Adrenal gland (tissue), 12 donors: ENCODE measurements around the gene ADAM10. TPM values are rescaled to one million over a fixed set of nuclear protein-coding genes. Genes with fewer than 3 reads are reported as not detected.
A peak's percentile ranks its signal among the peaks of the same experiment; 100 is the strongest.

Source experiments
- DNase-seq, 7 donors: peaks; one replicate each; pipeline ENCODE4 v3.0.0-alpha.2; 2019 to 2020
- H3K27ac ChIP-seq, 5 donors: fragments of 200-600 bp; sonication (generic) in 4 of 5; 1 replicate in 3 of 5; 2 replicates in 2 of 5; pipeline versions ENCODE4 v1.5.1 to v1.8.0; 2016 to 2020; ENCODE audit warnings: mild to moderate bottlenecking in 1 of 5
- H3K27me3 ChIP-seq: fragments of 200-600 bp; 2 replicates; pipeline ENCODE4 v1.8.0; 2021
- H3K36me3 ChIP-seq, 2 donors: fragments of 200-600 bp; replicated peaks in 1 of 2; 1 replicate in 1 of 2; 2 replicates in 1 of 2; pipeline versions ENCODE4 v1.5.1 to v1.8.0; 2018 to 2022
- H3K4me1 ChIP-seq, 2 donors: fragments of 200-600 bp; replicated peaks in 1 of 2; 1 replicate in 1 of 2; 2 replicates in 1 of 2; pipeline versions ENCODE4 v1.5.1 to v1.8.0; 2018 to 2021
- H3K4me3 ChIP-seq, 4 donors: fragments of 200-600 bp; sonication (generic) in 3 of 4; one replicate each; pipeline ENCODE4 v1.5.1; 2016 to 2018
- H3K9me3 ChIP-seq, 3 donors: fragments of 200-600 bp; sonication (generic) in 1 of 3; replicated peaks in 1 of 3; 1 replicate in 2 of 3; 2 replicates in 1 of 3; pipeline versions ENCODE4 v1.5.1 to v1.8.0; 2016 to 2021
- POLR2A ChIP-seq, 2 donors: fragments of 450-650 bp; IDR thresholded peaks; one replicate each; pipeline ENCODE4 v1.6.1; 2017; ENCODE audit warnings: antibody characterized with exemption in 2 of 2, mild to moderate bottlenecking in 2 of 2, moderate library complexity in 1 of 2
- WGBS, 4 donors: extraction: QIAGEN DNeasy Blood & Tissue Kit in 2 of 4; methylation state at CpG; one replicate each; pipeline versions ENCODE4 v1.1.5 to v1.1.7; 2013 to 2017; 5-methylcytosine and 5-hydroxymethylcytosine counted together
- intact Hi-C, 2 donors: fragments of 100-400 bp; cut with DNase I; formaldehyde crosslinking; loops; one replicate each; pipeline versions ENCODE4 v1.14.1 to v1.15.0; 2022 to 2023
- polyA plus RNA-seq, 3 donors: library from polyadenylated mRNA; stranded (reverse); fragments of 200-250 nt in 2 of 3; fragments of 350-450 nt in 1 of 3; fragmentation: Illumina TruSeq in 1 of 3; extraction: RNeasy Lipid Tissue Mini Kit (QIAGEN cat#74804) in 1 of 3; gene quantifications; one replicate each; pipeline ENCODE4 v1.2.3, GENCODE V29; 2013 to 2014
- total RNA-seq, 9 donors: library from RNA; depleted of rRNA in 4 of 9; stranded (reverse); fragments of >200 nt in 4 of 9; fragments of 120-200 nt in 1 of 9; fragmentation: NEBNext Ultra II Directional in 1 of 9; extraction: Animal tissue kit (Norgen Biotek cat#: 25700) in 1 of 9; gene quantifications; one replicate each; pipeline versions ENCODE4 v1.1.0 to v1.2.4, GENCODE V29; 2013 to 2023
- TF ChIP-seq, protein P1 (sequence below), 6 experiments: fragments of 450-650 bp in 4 of 6; fragments of 200-600 bp in 2 of 6; sonication (generic) in 1 of 6; IDR thresholded peaks; 1 replicate in 5 of 6; 2 replicates in 1 of 6; pipeline versions ENCODE4 v1.5.1 to v1.8.0; 2016 to 2021; ENCODE audit warnings: antibody characterized with exemption in 6 of 6, mild to moderate bottlenecking in 2 of 6, moderate library complexity in 1 of 6
- donor health status: healthy with polysubstance abuse.
- donor health status: Bipolar disorder and iron deficiency.
- donor health status: DM: yes; HTN: yes; CAD: no.
- donor health status: DM: no; HTN: no; CAD: no.
- donor health status: DM: no; HTN: no; CAD: no.
- donor health status: DM: yes; HTN: yes; CAD: no.

ADAM10 gene
- total and polyA plus RNA-seq, 12 donors = 6.2 to 97.9 (median 50.7) TPM

DNA sequence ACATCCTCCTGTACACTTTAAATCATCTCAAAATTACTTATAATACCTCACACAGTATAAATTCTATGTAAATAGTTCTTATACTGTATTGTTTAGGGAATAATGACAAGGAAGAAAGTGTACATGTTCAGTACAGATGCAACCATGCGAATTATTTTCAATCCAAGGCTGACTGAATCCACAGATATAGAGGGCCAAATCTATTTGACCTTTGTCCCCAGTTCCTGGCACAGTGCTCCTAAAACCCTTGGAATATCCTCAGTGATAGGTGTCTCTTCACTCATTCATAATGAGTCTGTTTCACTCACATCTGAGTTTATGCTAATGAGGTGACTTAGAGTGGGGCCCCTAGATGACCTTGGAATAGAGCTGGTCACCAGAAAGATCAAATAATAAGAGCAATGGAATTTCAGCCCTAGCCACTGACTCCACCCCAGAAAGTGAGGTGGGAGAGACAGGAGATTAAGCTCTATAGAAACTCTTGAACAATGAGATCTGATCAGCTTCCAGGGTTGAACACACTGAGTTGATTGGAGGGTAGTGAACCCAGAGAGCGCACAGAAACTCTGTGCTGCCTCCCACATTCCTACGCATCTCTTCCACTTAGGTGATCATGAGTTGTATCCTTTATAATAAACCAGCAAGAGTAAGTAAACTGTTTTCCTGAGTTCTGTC lies 65.3 kb downstream of the ADAM10 start:
- 89 to 98% (median 92%) methylated on average over 3 of the region's 3 CpGs for WGBS, 4 donors
- H3K4me3 ChIP-seq = no peak overlapping the region
- DNase-seq = no peak
- H3K36me3 ChIP-seq = no peaks in the 10 kb centered on the region
- no peaks in the 10 kb centered on the region for H3K4me1 ChIP-seq
- TF ChIP-seq, protein P1, sequence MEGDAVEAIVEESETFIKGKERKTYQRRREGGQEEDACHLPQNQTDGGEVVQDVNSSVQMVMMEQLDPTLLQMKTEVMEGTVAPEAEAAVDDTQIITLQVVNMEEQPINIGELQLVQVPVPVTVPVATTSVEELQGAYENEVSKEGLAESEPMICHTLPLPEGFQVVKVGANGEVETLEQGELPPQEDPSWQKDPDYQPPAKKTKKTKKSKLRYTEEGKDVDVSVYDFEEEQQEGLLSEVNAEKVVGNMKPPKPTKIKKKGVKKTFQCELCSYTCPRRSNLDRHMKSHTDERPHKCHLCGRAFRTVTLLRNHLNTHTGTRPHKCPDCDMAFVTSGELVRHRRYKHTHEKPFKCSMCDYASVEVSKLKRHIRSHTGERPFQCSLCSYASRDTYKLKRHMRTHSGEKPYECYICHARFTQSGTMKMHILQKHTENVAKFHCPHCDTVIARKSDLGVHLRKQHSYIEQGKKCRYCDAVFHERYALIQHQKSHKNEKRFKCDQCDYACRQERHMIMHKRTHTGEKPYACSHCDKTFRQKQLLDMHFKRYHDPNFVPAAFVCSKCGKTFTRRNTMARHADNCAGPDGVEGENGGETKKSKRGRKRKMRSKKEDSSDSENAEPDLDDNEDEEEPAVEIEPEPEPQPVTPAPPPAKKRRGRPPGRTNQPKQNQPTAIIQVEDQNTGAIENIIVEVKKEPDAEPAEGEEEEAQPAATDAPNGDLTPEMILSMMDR (IDR thresholded peaks at IDR 0.05) = no peak
- TF ChIP-seq POLR2A (IDR thresholded peaks at IDR 0.05) = no peak
- H3K27ac ChIP-seq = no peak overlapping the region
- intact Hi-C loops = no loop called here
- H3K9me3 ChIP-seq = no peaks in the 10 kb centered on the region
- no peaks in the 10 kb centered on the region for H3K27me3 ChIP-seq

DNA sequence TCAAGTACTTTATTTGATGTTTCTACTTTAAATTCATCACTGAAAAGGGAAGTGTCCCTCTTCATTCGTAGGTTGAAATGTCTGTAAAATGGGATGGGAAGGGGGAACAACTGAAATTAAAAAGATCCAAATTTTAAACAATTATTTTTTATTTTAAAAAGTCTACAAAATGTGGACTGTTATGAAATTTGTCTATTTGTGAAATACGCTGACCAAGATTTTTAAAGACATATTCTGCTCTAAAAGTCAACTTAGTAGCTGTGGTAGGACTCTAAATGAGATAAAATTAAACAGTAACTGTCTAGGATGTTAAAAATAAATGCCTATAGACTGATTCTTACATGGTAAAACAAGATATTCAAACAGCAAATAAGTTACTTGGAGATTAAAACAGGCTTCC lies 67.3 kb downstream of the ADAM10 start:
- intact Hi-C loops = no loop called here
- Histone ChIP-seq H3K36me3 (no peaks in the 10 kb centered on the region), H3K9me3 (no peaks in the 10 kb centered on the region), H3K4me1 (no peaks in the 10 kb centered on the region), H3K4me3 (no peak overlapping the region), H3K27me3 (no peaks in the 10 kb centered on the region), H3K27ac (no peak overlapping the region)
- WGBS, 4 donors = 89 to 91% (median 90%) methylated on average over 2 of the region's 2 CpGs
- TF ChIP-seq, protein P1 (IDR thresholded peaks at IDR 0.05) = no peak
- no peak for TF ChIP-seq POLR2A (IDR thresholded peaks at IDR 0.05)
- DNase-seq = no peak

- Histone ChIP-seq H3K4me1 (no peaks in the 10 kb centered on the region), H3K36me3 (no peaks in the 10 kb centered on the region), H3K27me3 (no peaks in the 10 kb centered on the region), H3K4me3 (no peak overlapping the region), H3K9me3 (no peaks in the 10 kb centered on the region), H3K27ac (no peak overlapping the region)
- intact Hi-C loops = no loop called here
- no peak for DNase-seq
- WGBS, 4 donors = 72 to 84% (median 74%) methylated on average over 2 of the region's 2 CpGs
- no peak for TF ChIP-seq POLR2A (IDR thresholded peaks at IDR 0.05)
- TF ChIP-seq, protein P1 (IDR thresholded peaks at IDR 0.05) = no peak
Measured at GRCh38 chr15:58678683-58679082, 70.8 kb downstream of the ADAM10 start.

DNA sequence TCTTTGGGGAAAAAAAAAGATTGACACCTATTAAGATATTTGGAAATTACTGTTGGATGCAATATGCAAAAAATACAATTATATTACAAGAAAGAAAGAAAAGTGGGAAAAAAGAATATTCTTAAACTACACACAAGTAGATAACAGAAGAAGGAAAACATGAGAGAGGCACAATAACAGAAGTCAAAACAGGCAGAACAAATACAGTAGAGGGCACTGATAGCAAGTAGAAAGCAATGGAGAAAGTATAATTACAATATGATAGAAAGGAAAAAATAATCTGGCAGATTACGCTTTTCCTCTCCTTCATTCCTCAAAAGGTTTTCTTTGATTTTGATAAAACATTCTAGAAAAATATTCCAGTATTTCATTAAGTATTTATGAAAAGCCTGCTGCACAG lies 72.1 kb downstream of the ADAM10 start:
- Histone ChIP-seq H3K36me3 (no peaks in the 10 kb centered on the region), H3K27me3 (no peaks in the 10 kb centered on the region), H3K4me1 (no peaks in the 10 kb centered on the region), H3K27ac (no peak overlapping the region), H3K4me3 (no peak overlapping the region), H3K9me3 (no peaks in the 10 kb centered on the region)
- no peak for DNase-seq
- intact Hi-C loops = no loop called here
- WGBS, 4 donors = 70 to 84% (median 77%) methylated on average over 1 of the region's 1 CpG
- TF ChIP-seq, protein P1 (IDR thresholded peaks at IDR 0.05) = peak in 2 of 6 experiments; percentile 20 to 27
- no peak for TF ChIP-seq POLR2A (IDR thresholded peaks at IDR 0.05)
